ENCODE data around the gene HCFC1R1. TPM values are rescaled to one million over a fixed set of nuclear protein-coding genes. Genes with fewer than 3 reads are reported as not detected.

Gene HCFC1R1
- total and polyA plus RNA-seq, 2 donors from 2014 or later, result 61.3 to 332 TPM

DNA sequence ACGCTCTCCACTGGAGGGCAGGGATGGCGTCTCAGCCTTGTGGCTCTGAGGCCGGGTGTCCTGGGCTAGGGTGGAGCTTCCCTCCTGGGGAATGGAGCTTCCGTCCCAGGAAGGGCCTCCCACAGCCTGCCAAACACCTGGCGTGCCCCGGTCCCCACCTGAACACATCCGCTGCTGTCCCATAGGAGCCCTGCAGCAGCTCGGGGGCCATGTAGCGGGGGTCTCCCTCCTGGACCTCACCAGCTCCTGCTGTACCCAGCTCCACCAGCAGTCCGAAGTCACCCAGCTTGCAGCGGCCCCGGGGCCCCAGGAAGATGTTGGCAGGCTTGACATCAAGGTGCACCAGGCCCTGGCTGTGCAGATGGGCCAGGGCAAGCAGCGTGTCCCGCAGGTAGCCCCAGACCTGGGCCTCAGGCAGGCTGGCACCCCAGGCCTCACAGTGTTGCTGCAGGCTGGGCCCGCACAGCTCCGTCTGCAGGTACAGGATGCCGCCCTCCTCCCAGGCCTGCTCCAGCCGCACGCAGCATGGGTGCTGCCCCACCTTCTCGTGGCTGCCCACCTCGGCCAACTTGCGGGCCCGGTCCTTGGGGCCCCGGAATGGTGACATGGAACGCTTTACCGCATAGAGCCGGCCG is 48.5 kb downstream of the HCFC1R1 start:
- FAIRE-seq (no peak), DNase-seq (peak in 1 of 5 donors; percentile 75)
- Histone ChIP-seq H3K4me1 (ENCODE audit: control insufficient read depth in 2 of 3, insufficient read depth in 2 of 3, low read depth in 1 of 3, low read length in 3 of 3) (peaks cover 0 to 3% (median 0%) of the 10 kb centered on the region in 3 donors), H3K27ac (ENCODE audit: low read depth in 2 of 2, low read length in 2 of 2) (no peak overlapping the region), H3K27me3 (ENCODE audit: control insufficient read depth, insufficient read depth, low read length) (no peaks in the 10 kb centered on the region), H3K4me3 (ENCODE audit: low read length in 3 of 3) (no peak overlapping the region), H3K9ac (ENCODE audit: low read length in 3 of 3) (no peak overlapping the region), H3K36me3 (ENCODE audit: control insufficient read depth in 2 of 3, insufficient read depth in 3 of 3, low read length in 3 of 3) (no peaks in the 10 kb centered on the region), H3K9me3 (ENCODE audit: control insufficient read depth in 2 of 3, insufficient read depth in 1 of 3, low read length in 3 of 3) (no peaks in the 10 kb centered on the region)
- TF ChIP-seq, protein P1, sequence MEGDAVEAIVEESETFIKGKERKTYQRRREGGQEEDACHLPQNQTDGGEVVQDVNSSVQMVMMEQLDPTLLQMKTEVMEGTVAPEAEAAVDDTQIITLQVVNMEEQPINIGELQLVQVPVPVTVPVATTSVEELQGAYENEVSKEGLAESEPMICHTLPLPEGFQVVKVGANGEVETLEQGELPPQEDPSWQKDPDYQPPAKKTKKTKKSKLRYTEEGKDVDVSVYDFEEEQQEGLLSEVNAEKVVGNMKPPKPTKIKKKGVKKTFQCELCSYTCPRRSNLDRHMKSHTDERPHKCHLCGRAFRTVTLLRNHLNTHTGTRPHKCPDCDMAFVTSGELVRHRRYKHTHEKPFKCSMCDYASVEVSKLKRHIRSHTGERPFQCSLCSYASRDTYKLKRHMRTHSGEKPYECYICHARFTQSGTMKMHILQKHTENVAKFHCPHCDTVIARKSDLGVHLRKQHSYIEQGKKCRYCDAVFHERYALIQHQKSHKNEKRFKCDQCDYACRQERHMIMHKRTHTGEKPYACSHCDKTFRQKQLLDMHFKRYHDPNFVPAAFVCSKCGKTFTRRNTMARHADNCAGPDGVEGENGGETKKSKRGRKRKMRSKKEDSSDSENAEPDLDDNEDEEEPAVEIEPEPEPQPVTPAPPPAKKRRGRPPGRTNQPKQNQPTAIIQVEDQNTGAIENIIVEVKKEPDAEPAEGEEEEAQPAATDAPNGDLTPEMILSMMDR (IDR thresholded peaks at IDR 0.05; ENCODE audit: borderline replicate concordance, extremely low read depth, insufficient read depth), result no peak
- intact Hi-C loops (cut with DNase I), result no loop called here

DNA sequence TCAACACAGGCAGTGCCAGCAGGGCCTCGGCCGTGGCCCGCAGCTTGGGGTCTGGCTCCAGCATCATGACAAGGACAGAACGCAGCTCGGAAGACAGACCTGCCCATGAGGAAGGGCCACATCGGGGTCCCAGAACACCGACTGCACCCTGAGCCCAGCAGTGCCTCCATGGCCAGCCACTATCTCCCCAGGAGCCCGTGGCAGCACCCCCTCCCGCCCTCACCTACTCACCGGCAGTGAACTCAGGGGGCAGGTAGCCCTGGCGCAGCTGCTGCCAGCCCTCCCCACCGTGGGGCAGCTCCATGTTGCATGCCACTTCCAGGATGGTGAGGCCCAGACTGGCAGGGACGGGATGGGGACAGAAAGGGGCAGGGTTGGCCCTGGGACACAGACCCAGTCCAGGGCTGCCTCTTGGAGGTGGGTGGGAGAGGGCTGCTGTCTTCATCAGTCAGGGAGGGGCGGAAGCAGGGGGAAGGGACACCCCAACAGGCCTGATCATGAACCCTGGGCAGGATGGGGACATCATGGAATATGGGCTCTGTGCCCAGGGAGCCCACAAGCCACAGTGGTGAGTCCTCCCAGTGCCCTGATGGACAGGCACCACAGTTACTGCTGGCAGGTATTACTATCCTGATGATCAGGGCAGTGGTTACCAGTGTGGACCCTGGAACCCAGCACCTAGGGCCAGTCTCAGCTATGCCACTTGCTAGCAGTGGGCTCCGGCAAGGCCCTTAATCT is 49.3 kb downstream of the HCFC1R1 start:
- DNase-seq (peak in 1 of 5 donors; percentile 75), FAIRE-seq (no peak)
- no peaks in the 10 kb centered on the region for H3K27me3 ChIP-seq (ENCODE audit: control insufficient read depth, insufficient read depth, low read length)
- no peaks in the 10 kb centered on the region for H3K36me3 ChIP-seq (ENCODE audit: control insufficient read depth in 2 of 3, insufficient read depth in 3 of 3, low read length in 3 of 3)
- H3K4me3 ChIP-seq (ENCODE audit: low read length in 3 of 3), result no peak overlapping the region
- no peak overlapping the region for H3K27ac ChIP-seq (ENCODE audit: low read depth in 2 of 2, low read length in 2 of 2)
- no peaks in the 10 kb centered on the region for H3K9me3 ChIP-seq (ENCODE audit: control insufficient read depth in 2 of 3, insufficient read depth in 1 of 3, low read length in 3 of 3)
- H3K9ac ChIP-seq (ENCODE audit: low read length in 3 of 3), result no peak overlapping the region
- TF ChIP-seq, protein P1 (IDR thresholded peaks at IDR 0.05; ENCODE audit: borderline replicate concordance, extremely low read depth, insufficient read depth), result no peak
- peaks cover 0 to 5% (median 0%) of the 10 kb centered on the region in 3 donors for H3K4me1 ChIP-seq (ENCODE audit: control insufficient read depth in 2 of 3, insufficient read depth in 2 of 3, low read depth in 1 of 3, low read length in 3 of 3)
- intact Hi-C loops (cut with DNase I), result no loop called here

DNA sequence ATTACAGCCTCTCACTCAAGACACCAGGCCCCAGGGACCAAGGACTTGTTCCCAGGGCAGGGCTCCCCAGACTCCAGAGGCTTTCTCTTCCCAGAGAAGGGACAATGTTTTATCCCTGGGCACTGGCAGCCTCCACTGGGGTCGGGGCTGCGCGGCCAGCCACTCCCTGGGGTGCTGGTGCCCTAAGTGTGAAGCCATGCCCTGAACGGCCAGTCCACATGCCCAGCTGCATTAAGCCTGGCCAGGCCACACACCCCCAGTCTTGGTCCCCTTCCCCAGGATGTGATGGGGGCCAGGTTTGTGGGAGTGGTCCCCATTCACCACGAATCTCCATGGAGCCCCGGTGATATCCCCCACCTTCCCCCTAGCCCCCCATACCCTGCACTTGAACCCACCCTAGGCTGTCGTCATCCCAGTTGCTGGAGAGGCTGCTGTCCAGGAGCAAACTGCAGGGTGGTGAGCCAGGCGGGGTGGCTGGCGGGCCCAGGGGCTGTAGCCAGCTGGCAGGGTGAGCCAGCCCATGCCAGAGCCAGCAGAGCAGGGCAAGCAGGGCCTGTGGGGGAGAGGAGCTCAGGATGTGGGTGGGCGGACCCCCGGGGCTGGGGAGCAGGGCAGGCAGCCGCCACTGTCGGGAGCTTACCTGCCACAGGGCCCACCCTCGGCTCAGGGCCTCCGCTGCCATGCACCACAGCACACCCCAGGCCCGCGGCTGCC is 50.0 kb downstream of the HCFC1R1 start:
- no peaks in the 10 kb centered on the region for H3K27me3 ChIP-seq (ENCODE audit: control insufficient read depth, insufficient read depth, low read length)
- intact Hi-C loops (cut with DNase I), result no loop called here
- H3K9me3 ChIP-seq (ENCODE audit: control insufficient read depth in 2 of 3, insufficient read depth in 1 of 3, low read length in 3 of 3), result no peaks in the 10 kb centered on the region
- H3K4me3 ChIP-seq (ENCODE audit: low read length in 3 of 3), result no peak overlapping the region
- no peak for FAIRE-seq
- no peaks in the 10 kb centered on the region for H3K36me3 ChIP-seq (ENCODE audit: control insufficient read depth in 2 of 3, insufficient read depth in 3 of 3, low read length in 3 of 3)
- DNase-seq, result peak in 1 of 5 donors; percentile 74
- no peak overlapping the region for H3K27ac ChIP-seq (ENCODE audit: low read depth in 2 of 2, low read length in 2 of 2)
- TF ChIP-seq, protein P1 (IDR thresholded peaks at IDR 0.05; ENCODE audit: borderline replicate concordance, extremely low read depth, insufficient read depth), result no peak
- peaks cover 0 to 5% (median 0%) of the 10 kb centered on the region in 3 donors for H3K4me1 ChIP-seq (ENCODE audit: control insufficient read depth in 2 of 3, insufficient read depth in 2 of 3, low read depth in 1 of 3, low read length in 3 of 3)
- no peak overlapping the region for H3K9ac ChIP-seq (ENCODE audit: low read length in 3 of 3)
